ENCODE measurements around the gene RAD51B.

DNA sequence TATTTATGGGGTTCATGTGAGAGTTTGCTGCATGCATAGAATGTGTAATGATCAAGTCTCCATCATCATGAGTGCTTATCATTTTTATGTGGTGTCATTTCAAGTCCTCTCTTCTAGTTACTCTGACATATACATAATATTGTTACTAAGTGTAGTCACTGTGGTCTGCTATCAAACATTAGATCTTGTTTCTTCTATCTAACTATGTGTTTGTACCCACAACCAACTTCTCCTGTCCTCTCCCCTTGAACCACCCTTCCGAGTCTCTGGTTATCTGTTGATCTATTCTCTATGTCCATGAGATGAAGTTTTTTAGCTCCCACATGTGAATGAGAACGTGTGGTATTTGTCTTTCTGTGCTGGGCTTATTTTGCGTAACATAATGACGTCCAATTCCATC is 107.7 kb downstream of the RAD51B start:
- TF ChIP-seq, protein P1, sequence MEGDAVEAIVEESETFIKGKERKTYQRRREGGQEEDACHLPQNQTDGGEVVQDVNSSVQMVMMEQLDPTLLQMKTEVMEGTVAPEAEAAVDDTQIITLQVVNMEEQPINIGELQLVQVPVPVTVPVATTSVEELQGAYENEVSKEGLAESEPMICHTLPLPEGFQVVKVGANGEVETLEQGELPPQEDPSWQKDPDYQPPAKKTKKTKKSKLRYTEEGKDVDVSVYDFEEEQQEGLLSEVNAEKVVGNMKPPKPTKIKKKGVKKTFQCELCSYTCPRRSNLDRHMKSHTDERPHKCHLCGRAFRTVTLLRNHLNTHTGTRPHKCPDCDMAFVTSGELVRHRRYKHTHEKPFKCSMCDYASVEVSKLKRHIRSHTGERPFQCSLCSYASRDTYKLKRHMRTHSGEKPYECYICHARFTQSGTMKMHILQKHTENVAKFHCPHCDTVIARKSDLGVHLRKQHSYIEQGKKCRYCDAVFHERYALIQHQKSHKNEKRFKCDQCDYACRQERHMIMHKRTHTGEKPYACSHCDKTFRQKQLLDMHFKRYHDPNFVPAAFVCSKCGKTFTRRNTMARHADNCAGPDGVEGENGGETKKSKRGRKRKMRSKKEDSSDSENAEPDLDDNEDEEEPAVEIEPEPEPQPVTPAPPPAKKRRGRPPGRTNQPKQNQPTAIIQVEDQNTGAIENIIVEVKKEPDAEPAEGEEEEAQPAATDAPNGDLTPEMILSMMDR (IDR thresholded peaks at IDR 0.05): no peak
- TF ChIP-seq SMAD4 (CRISPR knock-in tag; IDR thresholded peaks at IDR 0.05) (no peak), ZNF416 (CRISPR knock-in tag; IDR thresholded peaks at IDR 0.05) (no peak), SMAD3 (CRISPR knock-in tag; IDR thresholded peaks at IDR 0.05; ENCODE audit: borderline replicate concordance) (no peak)
